Cardiac fibroblast (primary cell): ENCODE data around the gene ERC2.

Experiments used
- DNase-seq, 2 donors: peaks; one replicate each; pipeline versions ENCODE4 v3.0.0 to v3.0.0-alpha.2; 2010; ENCODE audit warnings: low read depth in 2 of 2
- H3K4me3 ChIP-seq, 2 donors: replicated peaks in 1 of 2; 1 replicate in 1 of 2; 2 replicates in 1 of 2; pipeline ENCODE4 v1.5.1; 2011; ENCODE audit warnings: low read depth in 2 of 2, low read length in 2 of 2, mild to moderate bottlenecking in 2 of 2, moderate library complexity in 1 of 2
- CTCF ChIP-seq: IDR thresholded peaks from one replicate; pipeline ENCODE4 v1.5.1; 2011; ENCODE audit warnings: low read depth, mild to moderate bottlenecking, low read length, inconsistent platforms

The ERC2 gene

GRCh38 chr3:56111606-56112304, 356.5 kb downstream of the ERC2 start:
- no peak for TF ChIP-seq CTCF
- H3K4me3 ChIP-seq = no peak overlapping the region
- DNase-seq = no peak

GRCh38 chr3:56110886-56111285, 357.4 kb downstream of the ERC2 start:
- H3K4me3 ChIP-seq = no peak overlapping the region
- no peak for TF ChIP-seq CTCF
- no peak for DNase-seq

- TF ChIP-seq CTCF = no peak
- H3K4me3 ChIP-seq = no peak overlapping the region
- no peak for DNase-seq
These were observed 361.1 kb downstream of the ERC2 start for GRCh38 chr3:56107157-56107556.

- H3K4me3 ChIP-seq = no peak overlapping the region
- DNase-seq = no peak
- TF ChIP-seq CTCF = no peak
These were observed 366.2 kb downstream of the ERC2 start for GRCh38 chr3:56102032-56102431.

- no peak for TF ChIP-seq CTCF
- no peak overlapping the region for H3K4me3 ChIP-seq
- no peak for DNase-seq
These were observed 366.7 kb downstream of the ERC2 start for GRCh38 chr3:56101576-56101975.

- no peak overlapping the region for H3K4me3 ChIP-seq
- no peak for DNase-seq
- TF ChIP-seq CTCF = no peak
These were observed 371.3 kb downstream of the ERC2 start for GRCh38 chr3:56096999-56097398.

GRCh38 chr3:56094170-56094569, 374.1 kb downstream of the ERC2 start:
- DNase-seq = no peak
- no peak for TF ChIP-seq CTCF
- no peak overlapping the region for H3K4me3 ChIP-seq
